ENCODE data around the gene CBR1. TPM values are rescaled to one million over a fixed set of nuclear protein-coding genes. Genes with fewer than 3 reads are reported as not detected.

CBR1 gene
- total and polyA plus RNA-seq, 9 of the 15 experiments (the other 6 are each of a cell fraction or from before 2014, with no cell fraction given), result 2.5 to 33.8 (median 15.1) TPM

- TF ChIP-seq, protein P1, sequence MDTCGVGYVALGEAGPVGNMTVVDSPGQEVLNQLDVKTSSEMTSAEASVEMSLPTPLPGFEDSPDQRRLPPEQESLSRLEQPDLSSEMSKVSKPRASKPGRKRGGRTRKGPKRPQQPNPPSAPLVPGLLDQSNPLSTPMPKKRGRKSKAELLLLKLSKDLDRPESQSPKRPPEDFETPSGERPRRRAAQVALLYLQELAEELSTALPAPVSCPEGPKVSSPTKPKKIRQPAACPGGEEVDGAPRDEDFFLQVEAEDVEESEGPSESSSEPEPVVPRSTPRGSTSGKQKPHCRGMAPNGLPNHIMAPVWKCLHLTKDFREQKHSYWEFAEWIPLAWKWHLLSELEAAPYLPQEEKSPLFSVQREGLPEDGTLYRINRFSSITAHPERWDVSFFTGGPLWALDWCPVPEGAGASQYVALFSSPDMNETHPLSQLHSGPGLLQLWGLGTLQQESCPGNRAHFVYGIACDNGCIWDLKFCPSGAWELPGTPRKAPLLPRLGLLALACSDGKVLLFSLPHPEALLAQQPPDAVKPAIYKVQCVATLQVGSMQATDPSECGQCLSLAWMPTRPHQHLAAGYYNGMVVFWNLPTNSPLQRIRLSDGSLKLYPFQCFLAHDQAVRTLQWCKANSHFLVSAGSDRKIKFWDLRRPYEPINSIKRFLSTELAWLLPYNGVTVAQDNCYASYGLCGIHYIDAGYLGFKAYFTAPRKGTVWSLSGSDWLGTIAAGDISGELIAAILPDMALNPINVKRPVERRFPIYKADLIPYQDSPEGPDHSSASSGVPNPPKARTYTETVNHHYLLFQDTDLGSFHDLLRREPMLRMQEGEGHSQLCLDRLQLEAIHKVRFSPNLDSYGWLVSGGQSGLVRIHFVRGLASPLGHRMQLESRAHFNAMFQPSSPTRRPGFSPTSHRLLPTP (IDR thresholded peaks at IDR 0.05; ENCODE audit: borderline replicate concordance, extremely low read depth, insufficient read length), result no peak
- peak; percentile 55 for TF ChIP-seq RBM25 (IDR thresholded peaks at IDR 0.05; ENCODE audit: low read depth, low read length, severe bottlenecking)
- peak; percentile 70; the same call in 1 of the 2 replicates for TF ChIP-seq HDAC2 (IDR thresholded peaks at IDR 0.05)
- TF ChIP-seq MEIS2 (IDR thresholded peaks at IDR 0.05; ENCODE audit: partially characterized antibody), result peak; percentile 76
- TF ChIP-seq ZNF551 (CRISPR knock-in tag; IDR thresholded peaks at IDR 0.05), result no peak
- TF ChIP-seq ZBTB33 (CRISPR knock-in tag; IDR thresholded peaks at IDR 0.05), result no peak
- TF ChIP-seq NFATC3 (IDR thresholded peaks at IDR 0.05), result no peak
- TF ChIP-seq TAF15 (IDR thresholded peaks at IDR 0.05; ENCODE audit: low read depth, low read length), result no peak
- TF ChIP-seq YY1 (IDR thresholded peaks at IDR 0.05; ENCODE audit: borderline replicate concordance in 1 of 3, control insufficient read depth in 1 of 3, extremely low read depth in 1 of 3, insufficient read depth in 3 of 3, insufficient read length in 1 of 3, insufficient replicate concordance in 2 of 3, low read depth in 1 of 3, low read length in 2 of 3), result no peak
- no peak for TF ChIP-seq MCM3 (IDR thresholded peaks at IDR 0.05)
- TF ChIP-seq NFE2 (IDR thresholded peaks at IDR 0.05; ENCODE audit: low read depth), result peak; percentile 76
- TF ChIP-seq, protein P2, sequence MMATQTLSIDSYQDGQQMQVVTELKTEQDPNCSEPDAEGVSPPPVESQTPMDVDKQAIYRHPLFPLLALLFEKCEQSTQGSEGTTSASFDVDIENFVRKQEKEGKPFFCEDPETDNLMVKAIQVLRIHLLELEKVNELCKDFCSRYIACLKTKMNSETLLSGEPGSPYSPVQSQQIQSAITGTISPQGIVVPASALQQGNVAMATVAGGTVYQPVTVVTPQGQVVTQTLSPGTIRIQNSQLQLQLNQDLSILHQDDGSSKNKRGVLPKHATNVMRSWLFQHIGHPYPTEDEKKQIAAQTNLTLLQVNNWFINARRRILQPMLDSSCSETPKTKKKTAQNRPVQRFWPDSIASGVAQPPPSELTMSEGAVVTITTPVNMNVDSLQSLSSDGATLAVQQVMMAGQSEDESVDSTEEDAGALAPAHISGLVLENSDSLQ (IDR thresholded peaks at IDR 0.05), result peak; percentile 82
- TF ChIP-seq ADNP (tag; IDR thresholded peaks at IDR 0.05), result peak; percentile 79
- TF ChIP-seq DPF2 (IDR thresholded peaks at IDR 0.05), result peak; percentile 68
- no peak for TF ChIP-seq FUS (optimal IDR thresholded peaks at IDR 0.05; ENCODE audit: low read depth, low read length)
- TF ChIP-seq SMAD4 (CRISPR knock-in tag; conservative IDR thresholded peaks at IDR 0.05), result 0 out of 2 replicates have a peak, but pooled peaks have one; percentile 30
These were observed 4.3 kb upstream of the CBR1 start (continued) for GRCh38 chr21:36065497-36066036.

Measured in K562 (cell line).